ENCODE results near the gene LCT. TPM values are rescaled to one million over a fixed set of nuclear protein-coding genes. Genes with fewer than 3 reads are reported as not detected.
"Not testable (repeated sequence)": the region's sequence is repeated elsewhere in the genome, so short reads cannot be mapped to it uniquely, and the experiment has no call there.

Gene LCT
- polyA plus RNA-seq, 2 of the 4 experiments (the other 2 are of a cell fraction), result 0.04 TPM

DNA sequence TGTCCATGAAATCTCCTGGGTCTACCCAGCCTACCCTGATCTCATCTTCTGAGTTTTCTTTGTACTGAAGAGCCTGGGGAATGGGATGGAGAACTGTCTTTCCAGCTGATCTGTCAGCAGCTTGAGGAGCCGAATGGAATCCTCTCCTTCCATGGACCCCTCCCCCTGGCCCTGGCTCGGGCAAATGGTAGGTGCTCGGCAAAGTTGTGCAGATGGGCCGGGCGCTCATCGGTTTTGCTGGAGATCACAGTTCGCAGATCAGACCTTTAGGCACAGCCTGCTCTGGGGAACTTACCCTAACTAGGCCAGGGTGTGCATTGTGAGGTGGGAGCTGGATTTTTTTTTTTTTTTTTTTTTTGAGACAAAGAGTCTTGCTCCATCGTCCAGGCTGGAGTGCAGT lies 40.4 kb downstream of the LCT start:
- ChIA-PET POLR2A (interaction anchor here (0.6 to 0.7 kb wide), 2 partner anchors 744 to 818 kb away, joined by 4 to 5 read pairs; partner anchors contain the start of gene RAB3GAP1), CTCF (interaction anchor here (0.6 to 4.3 kb wide), 29 partner anchors 9 to 838 kb away, joined by 3 to 29 read pairs (median 7); no protein-coding TSS in a partner anchor)
- Histone ChIP-seq H3K27ac (no peak overlapping the region), H3K4me3 (no peak overlapping the region), H3K4me1 (no peaks in the 10 kb centered on the region), H3K4me2 (no peak overlapping the region), H3K9me3 (peaks cover 16% of the 10 kb centered on the region)
- ATAC-seq (no peak), FAIRE-seq (no peak), DNase-seq (ENCODE audit: low read depth in 1 of 2, low spot score in 1 of 2) (no peak)
- 83% methylated on average over 7 of the region's 8 CpGs for WGBS (ENCODE audit: missing lambda C conversion rate)
- TF ChIP-seq HOXB13 (CRISPR knock-in tag; IDR thresholded peaks at IDR 0.05; ENCODE audit: low read depth), result no peak

DNA sequence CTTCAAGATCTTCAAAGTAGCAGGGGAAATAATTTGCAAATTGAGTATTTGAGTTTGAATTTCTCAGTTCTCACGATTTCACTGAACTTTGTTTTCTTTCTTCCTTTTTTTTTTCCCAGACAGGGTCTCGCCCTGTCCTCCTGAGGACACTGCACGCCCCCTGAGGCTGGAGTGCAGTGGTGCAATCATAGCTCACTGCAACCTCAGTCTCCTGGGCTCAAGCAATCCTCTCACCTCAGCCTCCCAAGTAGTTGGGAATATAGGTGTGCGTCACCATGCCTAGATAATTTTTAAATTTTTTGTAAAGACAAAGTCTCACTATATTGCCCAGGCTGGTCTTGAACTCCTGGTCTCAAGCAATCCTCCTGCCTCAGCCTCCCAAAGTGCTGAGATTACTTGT lies 41.3 kb downstream of the LCT start:
- POLR2A ChIA-PET; H3K4me3 ChIP-seq; H3K9me3 ChIP-seq; DNase-seq (ENCODE audit: low read depth in 1 of 2, low spot score in 1 of 2); H3K27ac ChIP-seq; FAIRE-seq; H3K4me2 ChIP-seq; H3K4me1 ChIP-seq; ATAC-seq: not testable (repeated sequence)
- CTCF ChIA-PET, result interaction anchor here (0.6 to 4.3 kb wide), 2 partner anchors 16 to 792 kb away, joined by 4 to 29 read pairs; no protein-coding TSS in a partner anchor
- WGBS (ENCODE audit: missing lambda C conversion rate), result 68% methylated on average over 4 of the region's 4 CpGs

DNA sequence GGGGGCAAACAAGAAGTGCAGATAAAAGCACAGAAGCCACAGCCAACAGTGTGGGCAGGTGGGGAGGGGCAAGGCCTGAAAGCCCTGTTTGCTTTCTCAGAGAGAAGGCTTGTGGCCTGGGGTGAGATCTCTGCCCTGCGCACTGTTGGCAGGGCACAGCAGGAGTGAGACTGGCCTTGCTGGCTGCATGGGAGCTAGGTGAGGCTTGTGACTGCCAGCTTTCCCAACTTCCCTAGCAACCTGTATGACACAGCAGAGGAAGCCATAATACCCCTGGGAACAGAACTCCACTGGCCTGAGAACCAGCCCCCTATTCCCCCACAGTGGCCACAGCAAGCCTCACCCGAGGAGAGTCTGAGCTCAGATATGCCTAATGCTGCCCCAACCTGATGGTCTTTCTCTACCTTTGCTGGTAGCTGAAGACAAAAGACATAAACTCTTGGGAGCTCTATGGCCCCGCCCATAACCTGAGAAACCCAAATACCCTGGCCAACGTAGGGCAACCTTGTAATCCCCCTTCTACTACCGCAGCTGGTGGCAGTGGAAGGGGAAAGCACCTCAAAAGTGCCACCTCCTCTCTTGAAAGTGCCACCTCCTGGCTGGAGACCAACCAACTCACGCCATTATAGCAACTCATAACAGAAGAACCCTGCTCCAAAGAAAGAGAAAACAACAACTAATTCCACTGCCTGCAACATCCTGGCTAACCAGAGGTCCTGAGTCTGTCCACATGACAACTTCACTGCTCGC lies 44.4 kb downstream of the LCT start:
- H3K4me1 ChIP-seq, result no peaks in the 10 kb centered on the region
- H3K9me3 ChIP-seq, result no peaks in the 10 kb centered on the region
- DNase-seq (ENCODE audit: low read depth in 1 of 2, low spot score in 1 of 2), result no peak
- no peak overlapping the region for H3K4me3 ChIP-seq
- H3K27ac ChIP-seq, result no peak overlapping the region
- ChIA-PET CTCF (interaction anchor here (1.1 to 2.0 kb wide), 2 partner anchors 11 to 788 kb away, joined by 4 read pairs; no protein-coding TSS in a partner anchor), POLR2A (no interaction called here)
- no peak overlapping the region for H3K4me2 ChIP-seq
- peak; percentile 17; a peak in 4 of 6 replicates for ATAC-seq
- FAIRE-seq, result no peak
- WGBS (ENCODE audit: missing lambda C conversion rate), result 70% methylated on average over 6 of the region's 7 CpGs
- TF ChIP-seq ZSCAN20 (CRISPR knock-in tag; IDR thresholded peaks at IDR 0.05), result no peak
- no peak for TF ChIP-seq TP53 (CRISPR knock-in tag; IDR thresholded peaks at IDR 0.05)
- no peak for TF ChIP-seq NPAS2 (CRISPR knock-in tag; IDR thresholded peaks at IDR 0.05; ENCODE audit: borderline replicate concordance)
- no peak for TF ChIP-seq EHMT2 (IDR thresholded peaks at IDR 0.05; ENCODE audit: low read depth)
- TF ChIP-seq MAFK (IDR thresholded peaks at IDR 0.05; ENCODE audit: partially characterized antibody), result no peak
- TF ChIP-seq TFCP2L1 (CRISPR knock-in tag; IDR thresholded peaks at IDR 0.05), result no peak
- TF ChIP-seq MAZ (IDR thresholded peaks at IDR 0.05; ENCODE audit: borderline replicate concordance, low read depth, low read length), result no peak
- TF ChIP-seq PHF8 (IDR thresholded peaks at IDR 0.05; ENCODE audit: borderline replicate concordance, low read depth), result no peak

DNA sequence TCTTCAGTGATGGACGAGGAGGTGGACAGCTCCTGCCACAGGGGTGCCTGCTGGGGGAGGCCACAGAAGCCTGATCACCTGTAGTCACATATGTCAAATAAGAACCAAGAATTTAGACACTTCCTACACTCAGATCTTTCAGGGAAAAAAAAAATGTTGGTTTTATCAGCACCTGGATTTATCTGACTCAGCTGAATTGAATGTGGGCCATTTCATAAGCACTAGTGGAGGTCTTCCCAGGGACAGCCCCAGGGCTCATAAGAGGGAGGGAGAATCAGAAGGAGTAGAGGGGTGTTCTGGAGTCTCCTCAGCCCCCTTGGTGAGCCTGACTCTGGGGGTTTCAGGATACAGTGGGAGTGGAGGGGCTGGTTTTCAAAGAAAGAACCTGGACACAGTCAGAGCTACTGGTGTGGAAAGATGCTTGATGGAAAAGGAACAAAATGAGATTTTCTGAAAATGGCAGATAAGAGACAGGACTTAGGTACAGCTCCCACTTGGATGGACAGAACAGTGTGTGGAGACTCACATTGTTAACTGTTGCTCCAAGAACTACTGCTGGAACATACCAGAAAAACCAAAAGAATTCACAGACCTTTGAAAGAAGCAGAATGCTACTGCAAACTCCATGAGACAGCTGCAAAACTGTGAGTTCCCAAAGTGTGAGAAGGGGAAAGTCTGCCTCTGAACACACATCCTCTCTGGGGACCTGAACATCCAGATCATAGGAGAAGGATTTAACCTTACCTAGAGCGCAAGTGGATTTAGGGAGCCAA lies 45.4 kb downstream of the LCT start:
- no peak overlapping the region for H3K4me2 ChIP-seq
- ATAC-seq (no peak; a peak in 1 of 6 replicates), DNase-seq (ENCODE audit: low read depth in 1 of 2, low spot score in 1 of 2) (no peak), FAIRE-seq (no peak)
- no peaks in the 10 kb centered on the region for H3K4me1 ChIP-seq
- TF ChIP-seq MAFK (IDR thresholded peaks at IDR 0.05; ENCODE audit: partially characterized antibody), result peak; percentile 67
- TF ChIP-seq, protein P1, sequence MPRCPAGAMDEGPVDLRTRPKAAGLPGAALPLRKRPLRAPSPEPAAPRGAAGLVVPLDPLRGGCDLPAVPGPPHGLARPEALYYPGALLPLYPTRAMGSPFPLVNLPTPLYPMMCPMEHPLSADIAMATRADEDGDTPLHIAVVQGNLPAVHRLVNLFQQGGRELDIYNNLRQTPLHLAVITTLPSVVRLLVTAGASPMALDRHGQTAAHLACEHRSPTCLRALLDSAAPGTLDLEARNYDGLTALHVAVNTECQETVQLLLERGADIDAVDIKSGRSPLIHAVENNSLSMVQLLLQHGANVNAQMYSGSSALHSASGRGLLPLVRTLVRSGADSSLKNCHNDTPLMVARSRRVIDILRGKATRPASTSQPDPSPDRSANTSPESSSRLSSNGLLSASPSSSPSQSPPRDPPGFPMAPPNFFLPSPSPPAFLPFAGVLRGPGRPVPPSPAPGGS (IDR thresholded peaks at IDR 0.05), result no peak
- ChIA-PET POLR2A (no interaction called here), CTCF (interaction anchor here (1.1 to 2.0 kb wide), 2 partner anchors 10 to 787 kb away, joined by 4 read pairs; no protein-coding TSS in a partner anchor)
- 94% methylated on average over 2 of the region's 2 CpGs for WGBS (ENCODE audit: missing lambda C conversion rate)
- H3K9me3 ChIP-seq, result no peaks in the 10 kb centered on the region
- no peak overlapping the region for H3K27ac ChIP-seq
- H3K4me3 ChIP-seq, result no peak overlapping the region

DNA sequence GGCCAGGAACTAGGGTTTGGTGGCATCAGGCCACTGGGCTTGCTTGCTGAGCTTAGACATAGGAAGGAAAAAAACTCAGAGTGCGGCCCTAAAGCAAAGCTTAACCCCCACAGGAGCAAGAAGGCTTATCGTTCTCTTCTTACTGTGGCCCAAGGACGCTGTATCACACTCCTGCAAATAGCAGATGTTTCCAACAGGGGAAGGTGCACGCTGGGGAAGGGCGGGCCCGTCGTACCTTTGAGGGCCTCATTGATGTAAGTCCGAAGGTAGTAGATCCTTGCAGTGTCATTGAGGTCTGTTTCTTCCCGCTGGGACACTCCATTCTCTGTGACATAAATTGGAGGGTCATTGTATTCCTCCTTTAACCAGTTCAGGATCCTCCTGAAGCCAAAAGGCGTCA lies 46.6 kb downstream of the LCT start:
- Histone ChIP-seq H3K9me3 (0 out of 3 replicates have a peak, but pooled peaks cover 2% of the 10 kb centered on the region), H3K4me3 (no peak overlapping the region), H3K4me1 (no peaks in the 10 kb centered on the region), H3K27ac (no peak overlapping the region), H3K4me2 (no peak overlapping the region)
- ATAC-seq, result no peak
- no peak for FAIRE-seq
- POLR2A ChIA-PET, result interaction anchor here (1.1 kb wide), 1 partner anchor 83 kb away, joined by 3 read pairs; no protein-coding TSS in a partner anchor
- WGBS (ENCODE audit: missing lambda C conversion rate), result 90% methylated on average over 10 of the region's 10 CpGs
- no peak for TF ChIP-seq RNF2 (IDR thresholded peaks at IDR 0.05; ENCODE audit: borderline replicate concordance, low read depth)
- no peak for TF ChIP-seq HDAC2 (IDR thresholded peaks at IDR 0.05)
- TF ChIP-seq ZC3H11A (IDR thresholded peaks at IDR 0.05), result no peak
- TF ChIP-seq GATA3 (IDR thresholded peaks at IDR 0.05; ENCODE audit: borderline replicate concordance), result no peak
- no peak for TF ChIP-seq RFX5 (IDR thresholded peaks at IDR 0.05)
- no peak for TF ChIP-seq SMC3 (IDR thresholded peaks at IDR 0.05)
- TF ChIP-seq BHLHE40 (IDR thresholded peaks at IDR 0.05; ENCODE audit: low read depth, low read length), result no peak
- TF ChIP-seq, protein P2, sequence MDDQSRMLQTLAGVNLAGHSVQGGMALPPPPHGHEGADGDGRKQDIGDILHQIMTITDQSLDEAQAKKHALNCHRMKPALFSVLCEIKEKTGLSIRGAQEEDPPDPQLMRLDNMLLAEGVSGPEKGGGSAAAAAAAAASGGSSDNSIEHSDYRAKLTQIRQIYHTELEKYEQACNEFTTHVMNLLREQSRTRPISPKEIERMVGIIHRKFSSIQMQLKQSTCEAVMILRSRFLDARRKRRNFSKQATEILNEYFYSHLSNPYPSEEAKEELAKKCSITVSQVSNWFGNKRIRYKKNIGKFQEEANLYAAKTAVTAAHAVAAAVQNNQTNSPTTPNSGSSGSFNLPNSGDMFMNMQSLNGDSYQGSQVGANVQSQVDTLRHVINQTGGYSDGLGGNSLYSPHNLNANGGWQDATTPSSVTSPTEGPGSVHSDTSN (IDR thresholded peaks at IDR 0.05), result no peak
- no peak for TF ChIP-seq POLR2AphosphoS2 (conservative IDR thresholded peaks at IDR 0.05; ENCODE audit: low read length)
- no peak for TF ChIP-seq NFE2L2 (conservative IDR thresholded peaks at IDR 0.05; ENCODE audit: low read length)
- TF ChIP-seq CEBPB (IDR thresholded peaks at IDR 0.05), result no peak
- TF ChIP-seq CBX8 (IDR thresholded peaks at IDR 0.05), result no peak
- TF ChIP-seq CBX2 (IDR thresholded peaks at IDR 0.05; ENCODE audit: borderline replicate concordance, low read depth), result no peak
- CTCF ChIA-PET, result interaction anchor here (0.6 kb wide), 1 partner anchor 41 kb away, joined by 3 read pairs; no protein-coding TSS in a partner anchor
- DNase-seq (ENCODE audit: low read depth in 1 of 2, low spot score in 1 of 2), result no peak
